SW 1271 (cell line): ENCODE measurements around the gene CPT2.
"Not testable (repeated sequence)": the region's sequence is repeated elsewhere in the genome, so short reads cannot be mapped to it uniquely, and the experiment has no call there.

ENCODE experiments used
- DNase-seq, 2 experiments: peaks; one replicate each; lab custom pipeline; 2025; lab: John Stamatoyannopoulos, UW

CPT2 gene

GRCh38 chr1:53182716-53183094, 13.9 kb upstream of the CPT2 start:
- no peak for DNase-seq

- no peak for DNase-seq
Observed at GRCh38 chr1:53183095-53183990, 13.3 kb upstream of the CPT2 start.

GRCh38 chr1:53185955-53186297, 10.7 kb upstream of the CPT2 start:
- not testable (repeated sequence) for DNase-seq

GRCh38 chr1:53186533-53186932, 10.1 kb upstream of the CPT2 start:
- DNase-seq = no peak

GRCh38 chr1:53187401-53187800, 9.2 kb upstream of the CPT2 start:
- DNase-seq = no peak

GRCh38 chr1:53188099-53188498, 8.5 kb upstream of the CPT2 start:
- DNase-seq = no peak

- no peak for DNase-seq
Observed at GRCh38 chr1:53189061-53189460, 7.6 kb upstream of the CPT2 start.

- DNase-seq = no peak
Observed at GRCh38 chr1:53190210-53190611, 6.4 kb upstream of the CPT2 start.

GRCh38 chr1:53195246-53196016, 1.2 kb upstream of the CPT2 start:
- no peak for DNase-seq

GRCh38 chr1:53196017-53196484, 573 bp upstream of the CPT2 start:
- no peak for DNase-seq

GRCh38 chr1:53197291-53198200, 922 bp downstream of the CPT2 start:
- no peak for DNase-seq

GRCh38 chr1:53198241-53198651, 1.6 kb downstream of the CPT2 start:
- no peak for DNase-seq

GRCh38 chr1:53203466-53203865, 6.8 kb downstream of the CPT2 start:
- DNase-seq = no peak

- not testable (repeated sequence) for DNase-seq
Observed at GRCh38 chr1:53205496-53205895, 8.9 kb downstream of the CPT2 start.

- not testable (repeated sequence) for DNase-seq
Observed at GRCh38 chr1:53206083-53206685, 9.6 kb downstream of the CPT2 start.

- no peak for DNase-seq
Observed at GRCh38 chr1:53206735-53207379, 10.2 kb downstream of the CPT2 start.

- no peak for DNase-seq
Observed at GRCh38 chr1:53207726-53208125, 11.1 kb downstream of the CPT2 start.

GRCh38 chr1:53210352-53210751, 13.7 kb downstream of the CPT2 start:
- DNase-seq = no peak

GRCh38 chr1:53210954-53211353, 14.3 kb downstream of the CPT2 start:
- no peak for DNase-seq

- DNase-seq = no peak
Observed at GRCh38 chr1:53214376-53214940, 17.8 kb downstream of the CPT2 start.

GRCh38 chr1:53218201-53218600, 21.6 kb downstream of the CPT2 start:
- DNase-seq = no peak
